Activated CD4-positive, CD25-positive, alpha-beta regulatory T cell (primary cell): Measurements from ENCODE around the gene AP3D1.
A peak's percentile ranks its signal among the peaks of the same experiment; 100 is the strongest.

Experiments
- DNase-seq, 4 experiments: peaks; one replicate each; lab custom pipeline; 2025; lab: John Stamatoyannopoulos, UW

The AP3D1 gene

DNA sequence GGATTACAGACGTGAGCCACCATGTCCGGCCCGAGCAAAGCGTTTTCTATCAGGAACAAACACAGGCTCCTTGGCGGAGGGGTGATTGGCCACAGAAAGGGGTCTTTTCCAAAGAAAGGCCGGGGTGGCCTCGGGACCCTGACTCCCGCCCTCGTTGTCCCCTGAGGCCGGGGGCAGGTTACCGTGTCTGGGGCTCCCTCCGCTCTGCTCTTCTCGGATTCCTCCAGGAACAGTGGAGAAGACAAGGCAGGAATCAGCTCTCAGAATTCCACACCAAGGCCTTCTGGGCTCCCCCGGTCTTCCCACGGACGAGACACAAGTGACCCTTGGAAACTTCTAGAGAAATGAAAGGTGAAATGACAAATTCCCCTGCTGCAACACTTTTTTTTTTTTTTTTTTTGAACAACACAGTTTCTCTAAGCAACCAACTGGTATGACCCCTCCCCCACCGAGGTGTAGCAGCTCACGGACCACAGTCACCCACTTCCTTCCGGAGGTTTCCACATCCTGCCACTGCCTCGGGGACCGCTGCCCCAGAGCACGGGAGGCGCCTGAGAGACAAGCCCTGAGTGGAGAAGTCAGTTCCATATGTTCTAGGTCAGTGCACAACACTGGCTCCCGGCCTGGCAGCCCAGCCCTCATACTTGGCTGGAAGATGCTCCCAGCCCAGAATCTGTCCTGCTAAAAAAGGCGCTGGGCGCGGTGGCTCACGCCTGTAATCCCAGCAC lies 66.2 kb downstream of the AP3D1 start:
- peak; percentile 69 to 92 (median 81) for DNase-seq

DNA sequence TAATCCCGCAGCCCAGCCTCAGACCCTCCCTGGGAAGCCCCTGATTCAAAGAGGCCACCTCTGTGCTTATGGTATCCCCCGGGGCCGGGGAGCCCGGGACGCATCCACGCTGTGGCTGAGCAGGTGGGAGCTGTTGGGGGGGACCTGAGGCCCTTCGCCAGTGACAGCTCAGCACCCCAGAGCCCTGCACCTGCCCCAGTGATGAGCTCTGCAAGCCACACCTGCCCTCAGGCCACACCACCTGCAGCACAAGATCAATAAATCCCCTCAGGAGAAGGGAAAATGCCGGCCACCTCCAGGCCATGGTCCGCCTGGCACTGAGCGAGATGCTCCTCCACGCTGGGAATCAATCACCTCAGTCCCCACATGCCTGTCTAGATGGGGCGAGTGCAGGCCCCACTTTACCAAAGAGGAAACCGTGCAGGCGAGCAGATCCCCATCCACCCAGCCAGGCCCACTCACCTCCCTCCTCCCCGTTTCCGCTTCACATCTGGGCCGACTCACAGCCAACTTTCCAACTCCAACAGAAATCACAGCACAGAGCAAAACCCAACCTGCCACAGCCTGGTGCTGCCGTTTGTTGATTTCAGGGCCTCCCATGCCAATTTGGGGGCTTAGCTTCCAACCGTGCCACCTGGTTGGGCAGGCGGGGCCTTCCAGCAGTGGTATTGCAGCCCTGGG lies 68.1 kb downstream of the AP3D1 start:
- peak in 3 of 4 experiments; percentile 30 to 51 (median 49) for DNase-seq

DNA sequence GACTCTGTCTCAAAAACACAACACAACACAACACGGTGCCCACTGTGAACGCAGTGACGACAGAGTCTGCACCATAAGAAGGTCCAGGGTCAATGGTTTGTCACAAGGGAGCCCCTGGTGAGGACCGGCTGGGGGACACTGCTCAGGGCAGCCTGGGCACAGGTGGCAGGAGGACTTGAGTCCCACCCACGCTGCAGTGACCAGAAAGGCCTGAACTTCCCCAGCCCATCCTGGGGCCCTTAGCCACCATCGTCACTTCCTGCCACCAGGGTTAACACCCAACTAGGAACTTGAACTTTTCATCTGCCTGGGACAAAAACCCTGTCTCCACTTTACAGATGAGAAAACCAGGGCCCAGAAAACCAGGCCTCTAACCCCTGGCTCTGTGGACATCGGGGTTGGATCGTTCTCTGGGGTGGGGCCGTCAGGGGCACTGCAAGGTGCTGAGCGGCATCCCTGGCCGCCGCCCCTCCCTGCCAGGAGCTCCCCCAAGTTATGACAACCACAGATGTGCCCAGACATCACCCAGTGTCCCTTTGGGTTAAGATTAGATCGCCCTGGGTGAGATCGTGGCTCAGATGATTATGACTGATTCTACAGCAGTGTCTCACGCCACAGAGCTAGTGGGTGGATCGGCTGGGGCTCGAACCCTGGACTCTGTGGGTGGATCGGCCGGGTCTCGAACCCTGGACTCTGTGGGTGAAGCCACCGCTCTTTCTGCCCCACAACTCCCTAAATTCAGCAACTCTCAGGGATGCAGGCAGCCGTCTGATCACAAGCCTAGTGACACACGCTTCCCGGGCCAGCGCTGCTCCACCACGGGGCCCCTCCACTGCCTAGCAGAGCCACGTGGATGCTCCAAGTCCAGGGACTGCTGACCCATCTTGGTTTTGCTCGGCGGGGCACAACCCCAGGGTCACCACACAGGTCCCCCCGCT lies 69.2 kb downstream of the AP3D1 start:
- no peak for DNase-seq

DNA sequence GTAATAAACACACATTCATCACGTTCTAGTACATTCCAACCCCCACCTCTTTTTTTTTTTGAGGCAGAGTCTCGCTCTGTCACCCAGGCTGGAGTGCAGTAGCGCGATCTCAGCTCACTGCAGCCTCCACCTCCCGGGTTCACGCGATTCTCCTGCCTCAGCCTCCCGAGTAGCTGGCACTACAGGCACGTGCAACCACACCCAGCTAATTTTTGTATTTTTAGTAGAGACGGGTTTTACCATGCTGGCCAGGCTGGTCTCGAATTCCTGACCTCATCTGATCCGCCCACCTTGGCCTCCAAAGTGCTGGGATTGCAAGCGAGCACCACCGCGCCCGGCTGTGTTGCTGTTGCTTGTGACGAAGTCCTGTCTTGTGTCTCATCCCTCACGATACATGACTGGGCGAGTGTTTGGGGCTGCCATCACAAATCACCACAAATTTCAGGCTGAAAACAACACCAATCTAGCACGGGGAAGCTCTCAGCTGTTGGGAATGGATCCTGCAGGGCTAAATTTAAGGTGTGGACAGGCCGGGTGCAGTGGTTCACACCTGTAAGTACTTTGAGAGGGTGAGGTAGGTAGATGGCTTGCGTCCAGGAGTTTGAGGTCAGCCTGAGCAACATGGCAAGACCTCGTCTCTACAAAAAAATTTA lies 70.9 kb downstream of the AP3D1 start:
- DNase-seq = no peak

DNA sequence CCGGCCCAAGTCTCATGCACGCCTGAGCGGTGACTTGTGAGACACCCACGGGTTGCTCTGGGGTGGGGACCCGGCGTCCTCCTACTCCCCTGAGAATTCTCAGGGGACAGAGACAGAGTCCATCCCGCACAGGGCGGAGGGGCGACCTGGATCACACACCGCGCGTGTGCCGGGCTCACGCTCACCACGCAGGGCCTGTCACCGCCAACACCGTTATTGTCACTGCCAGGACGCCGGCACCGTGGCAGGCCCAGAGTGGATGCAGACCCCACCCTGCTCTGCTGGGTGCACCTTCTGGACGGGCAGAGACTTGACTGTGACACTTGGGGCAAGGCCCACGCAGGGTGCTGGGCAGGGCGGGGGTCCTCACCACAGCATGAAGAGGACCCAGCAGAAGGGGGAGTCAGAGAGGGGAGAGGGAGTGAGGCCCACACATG lies 71.5 kb downstream of the AP3D1 start:
- no peak for DNase-seq

GRCh38 chr19:2079076-2079864 lies 72.1 kb downstream of the AP3D1 start:
- DNase-seq = no peak

DNA sequence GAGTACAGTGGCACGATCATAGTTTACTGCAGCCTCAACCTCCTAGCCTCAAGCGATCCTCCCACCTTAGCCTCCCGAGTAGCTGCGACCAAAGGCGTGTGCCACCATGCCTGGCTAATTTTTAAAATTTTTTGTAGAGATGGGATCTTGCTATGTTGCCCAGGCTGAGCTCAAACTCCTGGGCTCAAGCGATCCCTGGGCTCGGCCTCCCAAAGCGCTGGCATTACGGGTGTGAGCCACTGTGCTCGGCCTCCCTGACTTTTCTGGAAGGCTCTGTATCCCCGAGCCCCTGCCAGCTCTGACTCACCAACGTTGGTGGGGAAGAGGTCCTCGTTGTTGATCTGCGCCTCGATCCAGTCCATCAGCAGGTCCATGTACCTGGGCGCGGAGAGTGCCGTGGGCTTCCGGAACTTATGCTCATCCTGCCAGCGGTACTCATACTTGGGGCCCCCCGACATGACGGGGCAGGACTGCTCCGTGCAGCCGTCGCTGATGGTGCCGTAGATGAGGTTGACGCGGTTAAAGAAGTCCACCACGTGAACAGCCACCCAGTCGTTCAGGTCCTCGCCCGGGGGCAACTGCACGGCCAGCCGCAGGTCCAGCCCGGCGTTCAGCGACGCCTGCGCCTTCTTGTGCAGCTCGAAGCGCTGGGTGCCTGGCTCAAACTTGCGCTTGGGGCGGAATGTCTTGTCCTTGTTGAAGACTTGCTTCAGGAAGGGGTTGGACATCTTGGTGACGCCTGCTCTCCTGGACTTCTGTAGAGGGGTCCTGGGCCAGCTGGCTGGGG lies 73.3 kb downstream of the AP3D1 start:
- no peak for DNase-seq

DNA sequence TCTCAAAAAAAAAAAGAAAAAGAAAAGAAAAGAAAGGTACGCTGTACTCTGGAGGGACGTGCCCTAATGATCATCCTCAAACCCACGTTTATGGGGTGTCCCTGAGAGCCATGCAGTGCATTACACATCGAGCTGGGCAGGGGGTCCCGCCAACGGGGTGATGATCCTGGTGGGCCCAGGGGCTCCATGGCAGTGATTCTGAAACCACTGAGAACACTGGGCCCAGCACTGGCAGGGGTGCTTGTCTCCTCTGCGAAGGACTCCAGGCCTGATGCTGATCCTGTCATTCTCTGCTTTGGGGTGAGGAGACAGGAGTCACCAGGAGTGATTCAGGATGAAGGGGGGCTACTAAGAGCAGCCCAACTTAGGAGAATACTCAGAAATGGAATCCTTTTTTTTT lies 74.0 kb downstream of the AP3D1 start:
- DNase-seq = no peak

DNA sequence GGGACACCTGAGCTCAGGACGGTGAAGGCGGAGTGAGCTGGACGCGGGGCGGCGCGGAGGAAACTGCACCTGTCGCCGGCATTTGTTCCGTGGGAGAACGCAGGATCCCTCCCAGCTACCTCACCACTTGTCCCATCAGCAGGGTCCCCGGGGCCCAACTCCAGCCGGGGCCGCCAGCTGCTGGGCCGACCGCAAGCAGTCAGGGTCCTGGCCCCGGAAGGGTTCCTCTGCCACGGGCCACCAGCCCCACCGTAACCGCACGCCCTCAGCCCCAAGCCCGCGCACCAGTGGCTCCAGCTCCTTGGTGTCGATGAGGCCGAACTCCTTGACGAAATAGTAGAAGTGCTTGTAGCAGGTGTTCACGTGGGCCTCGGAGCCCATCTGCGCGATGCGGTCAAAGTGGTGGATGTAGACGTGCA lies 74.8 kb downstream of the AP3D1 start:
- no peak for DNase-seq

DNA sequence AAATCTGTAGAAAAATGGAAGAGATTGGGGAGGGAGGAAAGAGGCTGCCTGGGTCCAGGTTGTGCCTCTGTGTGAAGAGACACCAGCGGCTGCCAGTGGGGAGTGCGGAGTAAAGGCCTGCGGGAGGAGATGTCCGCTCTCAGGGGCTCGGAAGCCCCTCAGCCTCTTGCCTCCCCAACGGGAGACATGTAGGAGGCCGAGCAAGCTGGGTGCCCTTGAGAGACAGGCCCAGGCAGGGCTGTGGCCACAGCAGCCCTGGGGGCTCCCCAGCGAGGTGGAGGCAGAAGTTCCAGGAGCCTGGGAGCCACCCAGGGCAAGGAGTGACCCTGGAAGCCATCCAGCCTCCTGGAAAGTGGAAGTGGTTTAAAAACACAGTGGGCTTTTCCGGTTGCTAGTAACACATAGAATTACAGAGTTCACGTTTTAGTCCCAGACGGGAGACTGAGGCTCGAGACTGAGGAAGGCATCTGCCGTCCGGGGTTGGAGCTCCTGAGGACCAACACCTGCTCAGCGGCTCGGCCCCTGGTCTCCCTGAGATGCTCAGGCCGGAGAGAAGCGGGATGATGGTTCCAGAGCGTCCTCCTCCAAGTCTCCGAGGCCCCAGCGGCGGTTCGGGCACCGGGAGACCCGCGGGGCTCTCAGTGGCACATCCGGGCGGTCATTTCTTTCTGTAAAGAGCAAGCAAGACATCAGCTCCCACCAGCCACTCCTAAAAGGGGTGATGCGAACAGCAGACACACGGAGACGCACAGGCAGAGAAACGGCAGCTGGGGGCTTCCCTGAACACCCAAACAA lies 78.4 kb downstream of the AP3D1 start:
- DNase-seq = no peak

DNA sequence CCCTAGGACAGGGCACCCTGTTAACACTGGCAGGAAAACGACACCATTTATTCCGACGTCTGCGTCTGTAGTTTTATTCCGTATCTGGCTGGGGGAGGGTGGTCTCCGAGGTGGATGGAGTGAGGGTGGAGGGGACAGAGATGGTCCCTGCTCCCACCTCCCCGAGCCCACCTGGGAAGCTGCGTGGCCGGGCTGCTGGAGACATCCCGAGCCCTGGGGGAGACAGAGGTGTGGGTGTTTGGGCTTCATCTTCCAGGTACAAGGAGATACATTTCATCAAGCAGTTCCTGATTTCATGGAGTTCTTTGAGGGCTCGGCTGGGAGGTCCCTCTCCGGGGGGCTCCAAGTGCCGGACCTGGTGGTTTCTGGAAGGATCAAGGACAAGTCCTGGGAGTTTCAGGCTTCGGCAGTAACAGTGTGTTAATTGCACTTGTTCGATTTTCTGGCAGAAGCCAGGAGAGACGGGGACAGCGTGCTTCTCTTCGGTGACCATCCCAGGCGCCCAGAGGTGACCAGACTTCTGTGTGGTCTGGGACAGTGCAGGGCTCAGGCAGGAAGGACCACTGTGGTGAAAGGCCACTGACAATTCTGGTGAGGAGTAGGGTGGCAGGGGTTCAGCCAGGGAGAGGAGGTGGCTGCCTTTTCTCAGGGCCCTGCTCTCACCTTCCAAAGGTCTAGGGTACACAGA lies 80.2 kb downstream of the AP3D1 start:
- no peak for DNase-seq

GRCh38 chr19:2070436-2070827 lies 80.9 kb downstream of the AP3D1 start:
- no peak for DNase-seq

GRCh38 chr19:2064788-2065524 lies 86.4 kb downstream of the AP3D1 start:
- DNase-seq = no peak

DNA sequence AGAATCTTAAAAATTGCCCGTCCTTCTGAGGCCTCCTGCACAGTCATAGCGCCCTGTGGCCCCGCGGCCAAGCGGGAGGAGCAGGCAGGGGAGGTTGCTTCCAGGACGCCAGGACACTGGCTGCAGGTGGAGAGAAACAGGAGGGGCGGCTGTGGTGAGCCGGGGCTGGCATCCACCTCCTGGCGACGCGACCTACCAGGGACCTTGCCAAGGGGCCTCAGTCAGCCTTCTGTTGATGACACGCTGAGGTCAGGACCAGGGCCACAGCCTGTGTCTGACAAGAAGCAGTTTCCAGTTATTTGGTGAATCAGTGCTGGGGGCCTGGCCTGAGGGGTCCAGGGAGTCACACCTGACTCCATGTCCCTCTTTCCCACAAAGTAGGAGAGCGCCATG lies 87.0 kb downstream of the AP3D1 start:
- DNase-seq = no peak

- no peak for DNase-seq
Measured at GRCh38 chr19:2063824-2064223, 87.5 kb downstream of the AP3D1 start.

- DNase-seq = no peak
Measured at GRCh38 chr19:2062770-2063169, 88.6 kb downstream of the AP3D1 start.

GRCh38 chr19:2062389-2062729 lies 89.0 kb downstream of the AP3D1 start:
- no peak for DNase-seq
